ENCODE measurements around the gene RERE. TPM values are rescaled to one million over a fixed set of nuclear protein-coding genes. Genes with fewer than 3 reads are reported as not detected.

Gene RERE
- total RNA-seq, 1 experiment from 2014 or later: 40.6 TPM

GRCh38 chr1:8326265-8326664, 491.2 kb downstream of the RERE start:
- H3K4me2 ChIP-seq (ENCODE audit: low read length): no peak overlapping the region

More at GRCh38 chr1:8326265-8326664, 491.2 kb downstream of the RERE start:
- CTCF ChIA-PET: no interaction called here
- ATAC-seq (no peak), DNase-seq (ENCODE audit: low read depth, low spot score) (no peak)
- Histone ChIP-seq H3K27me3 (ENCODE audit: insufficient read depth, low read length) (no peaks in the 10 kb centered on the region), H3K4me1 (ENCODE audit: control insufficient read depth in 1 of 2, insufficient read depth in 2 of 2, low read length in 2 of 2) (no peaks in the 10 kb centered on the region), H3K9ac (ENCODE audit: low read length) (no peak overlapping the region), H3K9me2 (ENCODE audit: insufficient read depth) (no peaks in the 10 kb centered on the region; the same call in 1 of the 2 replicates), H3K36me3 (ENCODE audit: control insufficient read depth in 1 of 2, insufficient read depth in 2 of 2, low read length in 2 of 2) (peaks cover 7 to 9% of the 10 kb centered on the region in 2 experiments), H3K79me2 (ENCODE audit: insufficient read depth, low read length) (no peaks in the 10 kb centered on the region), H3K4me3 (replicated peaks in 1 of 2; ENCODE audit: low read depth in 1 of 2, low read length in 2 of 2) (no peak overlapping the region), H4K20me1 (ENCODE audit: insufficient read depth) (no peaks in the 10 kb centered on the region), H3K9me3 (ENCODE audit: control insufficient read depth in 1 of 2, insufficient read depth in 1 of 2, low read depth in 1 of 2, low read length in 2 of 2) (no peaks in the 10 kb centered on the region), H3K27ac (ENCODE audit: low read depth, low read length) (no peak overlapping the region), H2AFZ (ENCODE audit: low read depth, low read length, poor library complexity, severe bottlenecking) (no peak overlapping the region)
- no TSS peak for BruUV-seq (replicated peaks)
- RAD21 ChIA-PET (ENCODE audit: low non-redundant PET in 1 of 2, low total read pairs in 2 of 2, uncharacterized antibody in 2 of 2, unreplicated experiment in 2 of 2): no interaction called here
- POLR2A ChIA-PET: no interaction called here
- intact Hi-C loops (cut with micrococcal nuclease): no loop called here
- no peak for TF ChIP-seq EZH2 (IDR thresholded peaks at IDR 0.05)
- no peak for TF ChIP-seq POLR2AphosphoS5 (IDR thresholded peaks at IDR 0.05; ENCODE audit: low read depth, low read length)
- no peak for TF ChIP-seq CBX3 (IDR thresholded peaks at IDR 0.05; ENCODE audit: low read depth)
- no peak for TF ChIP-seq ATF3 (IDR thresholded peaks at IDR 0.05)
- no peak for TF ChIP-seq JUND (IDR thresholded peaks at IDR 0.05)
- TF ChIP-seq ZFX (IDR thresholded peaks at IDR 0.05): no peak
- no peak for TF ChIP-seq SIN3A (IDR thresholded peaks at IDR 0.05; ENCODE audit: low read depth)
- TF ChIP-seq ZBTB33 (IDR thresholded peaks at IDR 0.05; ENCODE audit: extremely low read depth, insufficient replicate concordance, low read length): no peak
- no peak for TF ChIP-seq YY1 (IDR thresholded peaks at IDR 0.05; ENCODE audit: extremely low read depth, insufficient replicate concordance, low read depth, low read length)
- TF ChIP-seq ELF1 (IDR thresholded peaks at IDR 0.05; ENCODE audit: borderline replicate concordance, low read depth): no peak
- no peak for TF ChIP-seq CTCF (IDR thresholded peaks at IDR 0.05 in 2 of 3, conservative IDR thresholded peaks at IDR 0.05 in 1 of 3; ENCODE audit: borderline replicate concordance in 1 of 3, insufficient read depth in 1 of 3, low read depth in 2 of 3, low read length in 2 of 3)
- no peak for TF ChIP-seq RAD21 (IDR thresholded peaks at IDR 0.05; ENCODE audit: low read depth)
- no peak for TF ChIP-seq TCF7L2 (IDR thresholded peaks at IDR 0.05; ENCODE audit: borderline replicate concordance, extremely low read depth, insufficient read depth, insufficient read length)
- TF ChIP-seq CEBPB (IDR thresholded peaks at IDR 0.05; ENCODE audit: low read depth): no peak
- TF ChIP-seq SRF (IDR thresholded peaks at IDR 0.05; ENCODE audit: low read depth): no peak
- TF ChIP-seq MAX (IDR thresholded peaks at IDR 0.05): no peak
- TF ChIP-seq EGR1 (IDR thresholded peaks at IDR 0.05; ENCODE audit: low read depth): no peak
- no peak for TF ChIP-seq FOSL1 (IDR thresholded peaks at IDR 0.05; ENCODE audit: low read depth)
- no peak for TF ChIP-seq ZNF274 (IDR thresholded peaks at IDR 0.05; ENCODE audit: low read depth, low read length)
- TF ChIP-seq POLR2A (IDR thresholded peaks at IDR 0.05; ENCODE audit: borderline replicate concordance, extremely low read depth, insufficient read depth, insufficient read length): no peak
